H1 (cell line): Measurements from ENCODE around the gene TRUB1. TPM values are rescaled to one million over a fixed set of nuclear protein-coding genes. Genes with fewer than 3 reads are reported as not detected.

Experiments
- CHD1 ChIP-seq: IDR thresholded peaks from 2 replicates; pipeline ENCODE4 v1.6.1; 2012; ENCODE audit warnings: low read depth, low read length, improper control_type of control experiment
- CHD7 ChIP-seq: fragments of 300-600 bp; sonication (generic); IDR thresholded peaks from 2 replicates; pipeline ENCODE4 v1.7.1; 2012; ENCODE audit warnings: low read length, moderate library complexity, mild to moderate bottlenecking, inconsistent platforms; ENCODE audit not compliant: insufficient replicate concordance
- CTCF ChIP-seq, 3 experiments: IDR thresholded peaks; 1 replicate in 2 of 3; 2 replicates in 1 of 3; pipeline versions ENCODE4 v1.5.1 to v1.6.1; 2011; ENCODE audit warnings: low read length in 3 of 3, mild to moderate bottlenecking in 3 of 3, inconsistent platforms in 2 of 3, low read depth in 1 of 3, moderate library complexity in 1 of 3; ENCODE audit not compliant: insufficient read depth in 1 of 3; ENCODE audit errors: control extremely low read depth in 1 of 3
- JUND ChIP-seq: IDR thresholded peaks from 2 replicates; pipeline ENCODE4 v1.6.1; 2011; ENCODE audit warnings: mild to moderate bottlenecking, improper control_type of control experiment, low read length
- MAFK ChIP-seq: IDR thresholded peaks from 2 replicates; pipeline ENCODE4 v1.6.1; 2012; ENCODE audit warnings: low read depth, mild to moderate bottlenecking, improper control_type of control experiment, low read length
- NANOG ChIP-seq: IDR thresholded peaks from 2 replicates; pipeline ENCODE4 v1.6.1; 2011; ENCODE audit warnings: low read length, low read depth, mild to moderate bottlenecking, inconsistent platforms; ENCODE audit not compliant: insufficient read depth, poor library complexity, severe bottlenecking
- RAD21 ChIP-seq, 2 experiments: IDR thresholded peaks in 1 of 2; conservative IDR thresholded peaks in 1 of 2; 2 replicates each; pipeline ENCODE4 v1.6.1; 2011; ENCODE audit warnings: low read depth in 2 of 2, low read length in 2 of 2, improper control_type of control experiment in 1 of 2, inconsistent platforms in 1 of 2, mild to moderate bottlenecking in 1 of 2, moderate library complexity in 1 of 2
- RNF2 ChIP-seq: fragments of 200-900, 300-1000 bp; sonication (generic); IDR thresholded peaks from 2 replicates; pipeline ENCODE4 v1.7.1; 2016; ENCODE audit warnings: borderline replicate concordance, low read depth, mild to moderate bottlenecking, antibody characterized with exemption, low read length; ENCODE audit not compliant: poor library complexity, severe bottlenecking; ENCODE audit errors: missing control alignments
- polyA plus RNA-seq, 7 experiments: library from polyadenylated mRNA; depleted of rRNA in 3 of 7; stranded (reverse) in 5 of 7; unstranded in 2 of 7; fragments of >200 nt in 5 of 7; fragments of 200-250 nt in 2 of 7; gene quantifications; 1 replicate in 5 of 7; 2 replicates in 1 of 7; 4 replicates in 1 of 7; pipeline versions ENCODE4 v1.2.1 to v1.2.3, GENCODE V29; 2011 to 2013; ENCODE audit warnings: missing spikeins in 2 of 7, mixed read lengths in 2 of 7
- total RNA-seq: library from RNA; stranded (reverse); fragmentation: NEBNext Ultra II Directional; extraction: Animal tissue kit (Norgen Biotek cat#: 25700); gene quantifications from 2 replicates; pipeline ENCODE4 v1.2.1, GENCODE V29; 2021

The TRUB1 gene
- total and polyA plus RNA-seq, 2 of the 8 experiments (the other 6 are each of a cell fraction or from before 2014, with no cell fraction given) = 6.3 to 22.2 TPM

DNA sequence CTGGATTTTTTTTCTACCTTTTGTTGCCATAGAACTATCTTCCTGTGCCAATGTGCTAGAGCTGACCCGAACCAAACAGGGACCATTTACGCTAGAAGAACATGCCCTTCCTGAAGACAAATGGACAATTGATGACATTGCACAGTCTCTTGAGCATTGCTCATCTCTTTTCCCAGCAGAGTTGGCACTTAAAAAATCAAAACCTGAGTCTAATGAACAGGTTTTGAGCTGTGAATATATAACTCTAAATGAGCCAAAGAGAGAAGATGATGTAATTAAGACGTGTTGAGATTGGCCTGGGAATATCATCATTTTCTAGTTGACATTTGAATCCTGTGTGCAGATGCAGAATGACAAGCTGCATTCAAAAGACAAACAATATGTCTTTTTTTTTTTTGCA is 37.1 kb downstream of the TRUB1 start (continued):
- TF ChIP-seq CHD7 (no peak), CTCF (IDR thresholded peaks at IDR 0.05; ENCODE audit: control extremely low read depth in 1 of 3, insufficient read depth in 1 of 3, low read depth in 1 of 3, low read length in 3 of 3) (no peak), JUND (no peak), MAFK (no peak), RNF2 (no peak), NANOG (no peak), CHD1 (no peak), RAD21 (IDR thresholded peaks at IDR 0.05 in 1 of 2, conservative IDR thresholded peaks at IDR 0.05 in 1 of 2; ENCODE audit: low read depth in 2 of 2, low read length in 2 of 2) (no peak)
